DND-41 (cell line): ENCODE measurements around the gene PRKAR1B.
"Not testable (repeated sequence)": the region's sequence is repeated elsewhere in the genome, so short reads cannot be mapped to it uniquely, and the experiment has no call there.

Experiments
- ATAC-seq: fragments of 200-7000 bp; cut with Tn5 transposase; 3 replicates; pipeline ENCODE4 v1.9.1; 2021; ENCODE audit warnings: low read depth; ENCODE audit not compliant: insufficient read depth
- DNase-seq: peaks from one replicate; pipeline ENCODE4 v3.0.0-alpha.2; 2020
- H2AFZ ChIP-seq: 2 replicates; pipeline ENCODE4 v1.6.0; 2012; ENCODE audit warnings: low read depth, low read length
- H3K27ac ChIP-seq: 2 replicates; pipeline ENCODE4 v1.5.1; 2012; ENCODE audit warnings: low read length, inconsistent platforms
- H3K27me3 ChIP-seq: fragments of 200-600 bp; sonication (generic); 2 replicates; pipeline ENCODE4 v1.6.0; 2012; ENCODE audit warnings: low read length, mild to moderate bottlenecking, inconsistent platforms; ENCODE audit not compliant: insufficient read depth, poor library complexity
- H3K36me3 ChIP-seq: 2 replicates; pipeline ENCODE4 v1.5.1; 2012; ENCODE audit warnings: low read length, inconsistent platforms; ENCODE audit not compliant: insufficient read depth
- H3K4me1 ChIP-seq: 2 replicates; pipeline ENCODE4 v1.5.1; 2012; ENCODE audit warnings: mild to moderate bottlenecking, low read length; ENCODE audit not compliant: insufficient read depth
- H3K4me2 ChIP-seq: 2 replicates; pipeline ENCODE4 v1.6.0; 2012; ENCODE audit warnings: mild to moderate bottlenecking, moderate library complexity, low read length, inconsistent platforms; ENCODE audit not compliant: insufficient read depth
- H3K4me3 ChIP-seq, 2 experiments: fragments of 200-600 bp in 1 of 2; shearing (Covaris generic) in 1 of 2; 2 replicates each; pipeline ENCODE4 v1.5.1; 2012 to 2016; ENCODE audit warnings: inconsistent platforms in 2 of 2, low read length in 2 of 2, mild to moderate bottlenecking in 2 of 2, low read depth in 1 of 2, moderate library complexity in 1 of 2
- H3K79me2 ChIP-seq: 2 replicates; pipeline ENCODE4 v1.6.0; 2012; ENCODE audit warnings: low read length, inconsistent platforms; ENCODE audit not compliant: insufficient read depth
- H3K9ac ChIP-seq: 2 replicates; pipeline ENCODE4 v1.6.0; 2012; ENCODE audit warnings: low read depth, mild to moderate bottlenecking, inconsistent platforms, low read length, moderate library complexity
- H3K9me3 ChIP-seq: 2 replicates; pipeline ENCODE4 v1.5.1; 2012; ENCODE audit warnings: low read length, moderate library complexity, mild to moderate bottlenecking, inconsistent platforms; ENCODE audit not compliant: insufficient read depth, severe bottlenecking
- H4K20me1 ChIP-seq: 2 replicates; pipeline ENCODE4 v1.6.0; 2012; ENCODE audit warnings: low read length; ENCODE audit not compliant: insufficient read depth
- EZH2 ChIP-seq: IDR thresholded peaks from 3 replicates; pipeline ENCODE4 v1.6.1; 2012; ENCODE audit warnings: borderline replicate concordance, low read depth, mild to moderate bottlenecking, moderate library complexity, low read length, inconsistent platforms; ENCODE audit not compliant: severe bottlenecking
- TF ChIP-seq, protein P1 (sequence below): IDR thresholded peaks from 2 replicates; pipeline ENCODE4 v1.5.1; 2012; ENCODE audit warnings: borderline replicate concordance, low read length, moderate library complexity, mild to moderate bottlenecking; ENCODE audit not compliant: poor library complexity, severe bottlenecking; ENCODE audit errors: extremely low read depth

PRKAR1B gene

DNA sequence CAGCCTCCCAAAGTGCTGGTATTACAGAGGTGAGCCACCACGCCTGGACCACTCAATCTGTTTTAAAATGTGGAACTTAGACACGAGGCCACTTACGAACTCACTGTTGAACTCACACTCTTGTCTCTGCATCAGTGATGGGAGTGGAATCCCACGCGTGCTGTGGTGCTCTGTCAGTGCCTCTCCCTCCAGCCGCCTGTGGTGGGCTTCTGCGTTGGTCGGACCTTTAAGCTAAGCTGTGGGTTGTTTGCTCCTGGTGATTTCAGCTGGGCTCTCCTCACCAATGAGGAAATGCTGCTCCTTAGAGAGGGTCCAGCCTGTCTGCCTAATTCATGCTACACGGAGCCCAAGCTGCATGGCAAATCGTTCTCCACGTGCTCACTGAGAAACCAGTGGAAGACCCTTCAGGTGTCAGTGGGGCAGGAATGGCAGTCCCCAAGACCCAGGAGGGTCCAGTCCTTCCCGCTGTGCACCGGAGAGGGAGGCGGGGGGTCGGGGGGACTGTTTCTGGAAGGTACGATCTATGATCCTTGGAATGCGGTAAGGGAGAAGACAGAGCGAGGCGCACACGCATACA lies 17.9 kb upstream of the PRKAR1B start:
- ATAC-seq = no peak
- Histone ChIP-seq H3K79me2 (peaks cover 47% of the 10 kb centered on the region), H3K36me3 (peaks cover 66% of the 10 kb centered on the region)

GRCh38 chr7:744128-744520 lies 17.0 kb upstream of the PRKAR1B start:
- not testable (repeated sequence) for H3K27me3 ChIP-seq, DNase-seq, H3K9ac ChIP-seq, H3K4me1 ChIP-seq, H2AFZ ChIP-seq, H3K4me2 ChIP-seq, H3K27ac ChIP-seq, H3K9me3 ChIP-seq, ATAC-seq, H3K4me3 ChIP-seq
- Histone ChIP-seq H4K20me1 (peaks cover 29% of the 10 kb centered on the region), H3K36me3 (peaks cover 66% of the 10 kb centered on the region), H3K79me2 (peaks cover 47% of the 10 kb centered on the region)

More for the DNA sequence above, 17.9 kb upstream of the PRKAR1B start:
- Histone ChIP-seq H3K4me1 (no peaks in the 10 kb centered on the region), H4K20me1 (peaks cover 26% of the 10 kb centered on the region), H3K4me3 (no peak overlapping the region), H3K27me3 (no peaks in the 10 kb centered on the region), H3K27ac (no peak overlapping the region), H3K9ac (no peak overlapping the region), H3K4me2 (no peak overlapping the region), H3K9me3 (no peaks in the 10 kb centered on the region), H2AFZ (no peak overlapping the region)
- no peak for DNase-seq
- no peak for TF ChIP-seq EZH2
- TF ChIP-seq, protein P1, sequence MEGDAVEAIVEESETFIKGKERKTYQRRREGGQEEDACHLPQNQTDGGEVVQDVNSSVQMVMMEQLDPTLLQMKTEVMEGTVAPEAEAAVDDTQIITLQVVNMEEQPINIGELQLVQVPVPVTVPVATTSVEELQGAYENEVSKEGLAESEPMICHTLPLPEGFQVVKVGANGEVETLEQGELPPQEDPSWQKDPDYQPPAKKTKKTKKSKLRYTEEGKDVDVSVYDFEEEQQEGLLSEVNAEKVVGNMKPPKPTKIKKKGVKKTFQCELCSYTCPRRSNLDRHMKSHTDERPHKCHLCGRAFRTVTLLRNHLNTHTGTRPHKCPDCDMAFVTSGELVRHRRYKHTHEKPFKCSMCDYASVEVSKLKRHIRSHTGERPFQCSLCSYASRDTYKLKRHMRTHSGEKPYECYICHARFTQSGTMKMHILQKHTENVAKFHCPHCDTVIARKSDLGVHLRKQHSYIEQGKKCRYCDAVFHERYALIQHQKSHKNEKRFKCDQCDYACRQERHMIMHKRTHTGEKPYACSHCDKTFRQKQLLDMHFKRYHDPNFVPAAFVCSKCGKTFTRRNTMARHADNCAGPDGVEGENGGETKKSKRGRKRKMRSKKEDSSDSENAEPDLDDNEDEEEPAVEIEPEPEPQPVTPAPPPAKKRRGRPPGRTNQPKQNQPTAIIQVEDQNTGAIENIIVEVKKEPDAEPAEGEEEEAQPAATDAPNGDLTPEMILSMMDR = no peak

DNA sequence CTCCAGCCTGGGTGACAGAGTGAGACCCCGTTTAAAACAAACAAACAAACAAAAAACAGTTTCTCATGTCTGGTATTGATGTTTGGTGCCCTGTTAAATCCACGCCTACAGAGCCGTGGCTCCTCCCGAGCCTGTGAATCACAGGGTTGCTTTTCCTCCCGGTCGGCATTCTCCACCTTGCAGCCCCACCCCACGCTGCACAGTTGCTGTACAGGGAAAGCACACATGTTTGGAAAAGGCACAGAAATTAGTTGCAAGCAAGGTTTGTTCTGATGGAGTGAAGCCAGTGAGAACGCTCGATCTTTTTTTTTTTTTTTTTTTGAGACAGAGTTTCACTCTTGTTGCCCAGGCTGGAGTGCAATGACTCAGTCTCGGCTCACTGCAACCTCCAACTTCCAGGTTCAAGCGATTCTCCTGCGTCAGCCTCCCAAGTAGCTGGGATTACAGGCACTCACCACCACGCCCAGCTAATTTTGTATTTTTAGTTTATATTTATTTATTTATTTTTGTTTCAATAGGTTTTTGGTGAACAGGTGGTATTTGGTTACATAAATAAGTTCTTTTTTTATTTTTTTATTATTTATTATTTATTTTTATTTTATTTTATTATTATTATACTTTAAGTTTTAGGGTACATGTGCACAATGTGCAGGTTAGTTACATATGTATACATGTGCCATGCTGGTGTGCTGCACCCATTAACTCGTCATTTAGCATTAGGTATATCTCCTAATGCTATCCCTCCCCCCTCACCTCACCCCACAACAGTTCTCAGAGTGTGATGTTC lies 16.5 kb upstream of the PRKAR1B start:
- not testable (repeated sequence) for H3K4me3 ChIP-seq, H3K27ac ChIP-seq, H3K27me3 ChIP-seq, H2AFZ ChIP-seq, H3K9me3 ChIP-seq, H3K9ac ChIP-seq, H3K4me2 ChIP-seq, DNase-seq, H3K4me1 ChIP-seq, ATAC-seq
- peaks cover 31% of the 10 kb centered on the region for H4K20me1 ChIP-seq
- H3K36me3 ChIP-seq = peaks cover 66% of the 10 kb centered on the region
- peaks cover 47% of the 10 kb centered on the region for H3K79me2 ChIP-seq

GRCh38 chr7:742791-743190 lies 15.7 kb upstream of the PRKAR1B start:
- Histone ChIP-seq H3K36me3 (peaks cover 68% of the 10 kb centered on the region), H3K4me3 (no peak overlapping the region), H3K4me2 (no peak overlapping the region), H3K79me2 (peaks cover 51% of the 10 kb centered on the region), H3K9me3 (no peaks in the 10 kb centered on the region), H3K27me3 (no peaks in the 10 kb centered on the region), H3K4me1 (no peaks in the 10 kb centered on the region), H2AFZ (no peak overlapping the region), H4K20me1 (peaks cover 33% of the 10 kb centered on the region), H3K27ac (no peak overlapping the region), H3K9ac (no peak overlapping the region)
- DNase-seq = no peak
- no peak for TF ChIP-seq EZH2
- TF ChIP-seq, protein P1 = no peak
- no peak for ATAC-seq
